Measurements from ENCODE around the gene PRKAR1B. TPM values are rescaled to one million over a fixed set of nuclear protein-coding genes. Genes with fewer than 3 reads are reported as not detected.

PRKAR1B gene
- total RNA-seq, 1 experiment from 2014 or later, result 51.7 TPM

- Histone ChIP-seq H3K4me2 (no peak overlapping the region), H3K9me3 (ENCODE audit: insufficient read depth, low read depth) (no peaks in the 10 kb centered on the region), H2AFZ (no peak overlapping the region), H3K36me3 (ENCODE audit: low read depth) (peaks cover 20% of the 10 kb centered on the region; the same call in 1 of the 2 replicates), H3K4me3 (no peak overlapping the region), H3K79me2 (ENCODE audit: low read depth) (0 out of 2 replicates have a peak, but pooled peaks cover 3% of the 10 kb centered on the region), H4K20me1 (ENCODE audit: insufficient read depth) (peaks cover 3% of the 10 kb centered on the region; the same call in 1 of the 2 replicates), H3K9me2 (ENCODE audit: insufficient read depth) (no peaks in the 10 kb centered on the region), H3K27me3 (ENCODE audit: insufficient read depth, low read depth) (no peaks in the 10 kb centered on the region), H3K4me1 (replicated peaks; ENCODE audit: insufficient read depth) (no peaks in the 10 kb centered on the region), H3F3A (ENCODE audit: insufficient read depth, low read depth) (no peaks in the 10 kb centered on the region), H3K27ac (no peak overlapping the region)
- intact Hi-C loops (cut with micrococcal nuclease; ENCODE audit: unreplicated experiment), result no loop called here
- no peak for DNase-seq
- BruUV-seq (replicated peaks), result no TSS peak
- TF ChIP-seq EZH2 (IDR thresholded peaks at IDR 0.05; ENCODE audit: low read depth) (no peak), CTCF (conservative IDR thresholded peaks at IDR 0.05) (no peak)
- ChIA-PET POLR2A (ENCODE audit: unreplicated experiment) (no interaction called here), CTCF (no interaction called here)
Measured at GRCh38 chr7:756231-756927, 29.3 kb upstream of the PRKAR1B start.

- Histone ChIP-seq H3K9me3 (ENCODE audit: insufficient read depth, low read depth) (no peaks in the 10 kb centered on the region), H3K36me3 (ENCODE audit: low read depth) (peaks cover 20% of the 10 kb centered on the region; the same call in 1 of the 2 replicates), H2AFZ (no peak overlapping the region), H3K4me2 (no peak overlapping the region), H3K9me2 (ENCODE audit: insufficient read depth) (no peaks in the 10 kb centered on the region), H3K27ac (no peak overlapping the region), H3K27me3 (ENCODE audit: insufficient read depth, low read depth) (no peaks in the 10 kb centered on the region), H3K4me1 (replicated peaks; ENCODE audit: insufficient read depth) (no peaks in the 10 kb centered on the region), H3K4me3 (no peak overlapping the region), H3K79me2 (ENCODE audit: low read depth) (0 out of 2 replicates have a peak, but pooled peaks cover 3% of the 10 kb centered on the region), H3F3A (ENCODE audit: insufficient read depth, low read depth) (no peaks in the 10 kb centered on the region), H4K20me1 (ENCODE audit: insufficient read depth) (peaks cover 3% of the 10 kb centered on the region)
- BruUV-seq (replicated peaks), result no TSS peak
- no peak for DNase-seq
- TF ChIP-seq EZH2 (IDR thresholded peaks at IDR 0.05; ENCODE audit: low read depth) (no peak), CTCF (conservative IDR thresholded peaks at IDR 0.05) (no peak)
- CTCF ChIA-PET, result no interaction called here
- POLR2A ChIA-PET (ENCODE audit: unreplicated experiment), result no interaction called here
- intact Hi-C loops (cut with micrococcal nuclease; ENCODE audit: unreplicated experiment), result no loop called here
Measured at GRCh38 chr7:755413-755805, 28.3 kb upstream of the PRKAR1B start.

- H3K27ac ChIP-seq, result no peak overlapping the region
- no peaks in the 10 kb centered on the region for H3K27me3 ChIP-seq (ENCODE audit: insufficient read depth, low read depth)
- intact Hi-C loops (cut with micrococcal nuclease; ENCODE audit: unreplicated experiment), result no loop called here
- H3K4me1 ChIP-seq (replicated peaks; ENCODE audit: insufficient read depth), result no peaks in the 10 kb centered on the region
- peaks cover 20% of the 10 kb centered on the region; the same call in 1 of the 2 replicates for H3K36me3 ChIP-seq (ENCODE audit: low read depth)
- H3K9me3 ChIP-seq (ENCODE audit: insufficient read depth, low read depth), result no peaks in the 10 kb centered on the region
- no peaks in the 10 kb centered on the region for H3F3A ChIP-seq (ENCODE audit: insufficient read depth, low read depth)
- no peak overlapping the region for H3K4me2 ChIP-seq
- ChIA-PET POLR2A (ENCODE audit: unreplicated experiment) (no interaction called here), CTCF (no interaction called here)
- no TSS peak for BruUV-seq (replicated peaks)
- H3K9me2 ChIP-seq (ENCODE audit: insufficient read depth), result no peaks in the 10 kb centered on the region
- peaks cover 9% of the 10 kb centered on the region for H4K20me1 ChIP-seq (ENCODE audit: insufficient read depth)
- H3K79me2 ChIP-seq (ENCODE audit: low read depth), result 0 out of 2 replicates have a peak, but pooled peaks cover 3% of the 10 kb centered on the region
- no peak overlapping the region for H3K4me3 ChIP-seq
- TF ChIP-seq CTCF (conservative IDR thresholded peaks at IDR 0.05) (no peak), EZH2 (IDR thresholded peaks at IDR 0.05; ENCODE audit: low read depth) (no peak)
- H2AFZ ChIP-seq, result no peak overlapping the region
- DNase-seq, result no peak
Measured at GRCh38 chr7:754531-755412, 27.7 kb upstream of the PRKAR1B start.

Measured in PC-9 (cell line).